A549 treated with GW870086 at 1 μM for 4 hours (cell line): ENCODE measurements around the gene NDUFAF2. TPM values are rescaled to one million over a fixed set of nuclear protein-coding genes. Genes with fewer than 3 reads are reported as not detected.

Experiments
- total RNA-seq: library from RNA; stranded (reverse); fragments of 200-300 nt; extraction: Qiagen RNA extraction; gene quantifications from 5 replicates; pipeline ENCODE4 v1.2.3, GENCODE V29; 2022; ENCODE audit warnings: low read depth

NDUFAF2 gene
- 72.4 to 84.0 TPM (median 77.2 TPM) in 5 replicates for total RNA-seq

GRCh38 chr5:60944904-60945812 lies at the start of gene NDUFAF2, which contains the start of gene ERCC8:
Gene NDUFAF2 (plus strand): TSS chr5:60945205. CDS start chr5:60945256, 51 bp downstream.
Gene ERCC8 (minus strand): TSS chr5:60945070. CDS start chr5:60945008, 62 bp downstream.

DNA sequence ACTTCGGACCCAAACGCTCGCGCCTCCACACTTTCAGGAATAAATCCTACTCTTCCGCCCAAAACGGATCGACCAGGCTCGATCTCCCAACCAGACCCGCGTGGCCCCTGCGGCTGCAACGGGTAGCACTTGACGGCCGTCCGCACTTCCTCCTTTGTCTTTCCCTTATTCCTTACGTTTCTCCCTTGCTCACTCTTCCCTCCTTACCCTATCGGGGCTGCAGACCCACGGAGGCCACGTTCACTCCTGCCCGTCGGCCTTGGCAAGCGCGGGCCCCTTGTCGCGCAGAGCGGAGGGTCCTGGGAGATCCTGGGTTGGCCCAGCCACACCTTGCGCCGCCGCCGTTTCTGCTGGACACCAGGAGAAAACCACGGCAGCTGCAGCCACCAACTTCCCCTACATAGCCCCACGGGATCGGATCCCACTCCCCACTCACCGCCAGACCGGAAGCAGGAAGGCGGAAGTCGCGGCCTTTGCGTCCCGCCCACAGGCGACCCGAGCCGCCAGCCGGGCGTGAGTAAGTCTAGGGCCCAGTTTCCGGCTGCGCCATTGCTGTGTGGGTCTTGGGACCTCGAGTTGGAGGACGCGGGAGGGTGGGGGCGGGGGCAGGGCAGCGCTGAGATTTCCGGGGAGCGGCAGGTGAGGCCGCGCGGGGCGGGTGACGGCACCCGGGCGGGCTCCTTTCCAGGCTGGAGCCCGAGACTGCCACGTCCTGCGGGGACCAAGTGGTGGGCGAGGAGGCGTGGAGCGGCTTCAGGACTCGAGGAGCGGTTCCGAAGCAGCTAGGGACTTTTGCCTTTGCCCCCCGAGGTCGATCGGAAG lies 217.2 kb downstream of the NDUFAF2 start, which contains the start of gene SMIM15:
Gene SMIM15, minus strand, starts transcription at position 459 of the 822 bp plus-strand sequence. CDS start 2,297 bp downstream, outside the sequence.

Other genes with a start within 250 kb of the NDUFAF2 start
- 14.6 to 18.6 TPM (median 15.0 TPM) in 5 replicates for gene DEPDC1B, start 245.0 kb upstream of the NDUFAF2 start, total RNA-seq
- gene ELOVL7, start 100.9 kb upstream of the NDUFAF2 start, total RNA-seq: 8.3 to 12.8 TPM (median 10.0 TPM) in 5 replicates
- 11.1 to 19.6 TPM (median 14.6 TPM) in 5 replicates for gene ERCC8, start 135 bp upstream of the NDUFAF2 start, total RNA-seq
- gene SMIM15, start 217.3 kb downstream of the NDUFAF2 start, total RNA-seq: 68.0 to 83.6 TPM (median 75.3 TPM) in 5 replicates